Hepatocyte (in vitro differentiated cells): ENCODE results near the gene KRTAP3-1. TPM values are rescaled to one million over a fixed set of nuclear protein-coding genes. Genes with fewer than 3 reads are reported as not detected.
"Not testable (repeated sequence)": the region's sequence is repeated elsewhere in the genome, so short reads cannot be mapped to it uniquely, and the experiment has no call there.

ENCODE experiments used
- DNase-seq: peaks from one replicate; pipeline ENCODE4 v3.0.0-alpha.2; 2016; ENCODE audit warnings: low spot score
- H2AFZ ChIP-seq: fragments of 200-600 bp; sonication (generic); 2 replicates; pipeline ENCODE4 v1.6.0; 2016; ENCODE audit warnings: antibody characterized with exemption, mild to moderate bottlenecking
- H3K27ac ChIP-seq: fragments of 200-600 bp; sonication (generic); 2 replicates; pipeline ENCODE4 v1.5.1; 2016; ENCODE audit warnings: mild to moderate bottlenecking
- H3K27me3 ChIP-seq: fragments of 200-600 bp; sonication (generic); 2 replicates; pipeline ENCODE4 v1.6.1; 2016
- H3K36me3 ChIP-seq: fragments of 200-600 bp; sonication (generic); replicated peaks from 2 replicates; pipeline ENCODE4 v1.5.1; 2016; ENCODE audit warnings: low read depth; ENCODE audit not compliant: insufficient read depth
- H3K4me1 ChIP-seq: fragments of 200-600 bp; sonication (generic); 2 replicates; pipeline ENCODE4 v1.5.1; 2016; ENCODE audit warnings: mild to moderate bottlenecking, moderate library complexity; ENCODE audit not compliant: insufficient read depth
- H3K4me2 ChIP-seq: fragments of 200-600 bp; sonication (generic); 2 replicates; pipeline ENCODE4 v1.6.0; 2016
- H3K4me3 ChIP-seq: fragments of 200-600 bp; sonication (generic); 2 replicates; pipeline ENCODE4 v1.5.1; 2016; ENCODE audit warnings: mild to moderate bottlenecking
- H3K79me2 ChIP-seq: fragments of 200-600 bp; sonication (generic); 2 replicates; pipeline ENCODE4 v1.6.0; 2017; ENCODE audit warnings: mild to moderate bottlenecking
- H3K9me2 ChIP-seq: fragments of 200-600 bp; sonication (generic); replicated peaks from 2 replicates; pipeline ENCODE4 v1.6.0; 2017; ENCODE audit warnings: mild to moderate bottlenecking; ENCODE audit not compliant: insufficient read depth
- H3K9me3 ChIP-seq: fragments of 200-600 bp; sonication (generic); 2 replicates; pipeline ENCODE4 v1.5.1; 2016; ENCODE audit warnings: low read depth, mild to moderate bottlenecking
- H4K20me1 ChIP-seq: fragments of 200-600 bp; sonication (generic); 2 replicates; pipeline ENCODE4 v1.6.0; 2016; ENCODE audit warnings: mild to moderate bottlenecking; ENCODE audit not compliant: insufficient read depth, poor library complexity, severe bottlenecking
- EZH2 ChIP-seq: fragments of 200-600 bp; sonication (generic); IDR thresholded peaks from 2 replicates; pipeline ENCODE4 v1.6.1; 2016; ENCODE audit warnings: antibody characterized with exemption, mild to moderate bottlenecking, borderline replicate concordance
- EZH2phosphoT487 ChIP-seq: fragments of 200-600 bp; sonication (generic); IDR thresholded peaks from one replicate; pipeline ENCODE4 v1.6.1; 2018; ENCODE audit warnings: antibody characterized with exemption, mild to moderate bottlenecking, low read depth, moderate library complexity; ENCODE audit not compliant: unreplicated experiment, severe bottlenecking
- WGBS: methylation state at CpG from one replicate; pipeline ENCODE4 v1.1.6; 2016; ENCODE audit warnings: low lambda C conversion rate; ENCODE audit errors: missing lambda C conversion rate; 5-methylcytosine and 5-hydroxymethylcytosine counted together
- polyA plus RNA-seq: library from polyadenylated mRNA; unstranded; fragments of >200 nt; fragmentation: Nextera tagmentation; extraction: Ambion mirVana; gene quantifications from 2 replicates; pipeline ENCODE4 v1.2.1, GENCODE V29; 2016
- total RNA-seq: library from RNA; depleted of rRNA; stranded (reverse); fragments of >200 nt; gene quantifications from 2 replicates; pipeline ENCODE4 v1.2.3, GENCODE V29; 2014
- TF ChIP-seq, protein P1 (sequence below): fragments of 200-600 bp; sonication (generic); IDR thresholded peaks from 2 replicates; pipeline ENCODE4 v1.5.1; 2016; ENCODE audit warnings: antibody characterized with exemption, mild to moderate bottlenecking; ENCODE audit not compliant: poor library complexity

Gene KRTAP3-1
- total and polyA plus RNA-seq, 2 experiments from 2014 or later = 3.4 TPM; not detected in 1

DNA sequence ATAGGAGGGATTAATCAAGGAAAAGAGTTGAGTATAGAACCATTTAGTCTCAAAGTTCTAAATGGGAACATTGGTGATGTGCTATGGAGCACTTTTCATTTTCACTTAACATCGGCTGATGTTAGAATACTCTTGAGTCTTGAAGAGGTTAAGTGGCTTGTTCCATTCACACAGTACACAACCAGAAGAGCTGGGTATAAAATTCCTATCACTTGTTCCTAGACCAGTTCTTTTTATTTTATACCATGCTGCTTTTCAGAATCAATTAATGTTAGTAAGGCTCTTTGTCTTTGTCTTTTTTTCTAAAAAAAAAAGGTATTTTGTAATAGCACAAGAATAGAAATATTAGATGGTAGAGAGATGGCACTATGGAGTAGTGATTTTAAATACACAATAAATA lies 34.0 kb upstream of the KRTAP3-1 start:
- Histone ChIP-seq H3K4me3 (no peak overlapping the region), H3K79me2 (no peaks in the 10 kb centered on the region), H3K4me1 (peaks cover under 1% of the 10 kb centered on the region), H3K36me3 (no peaks in the 10 kb centered on the region), H3K9me2 (no peaks in the 10 kb centered on the region), H3K9me3 (no peaks in the 10 kb centered on the region), H4K20me1 (no peaks in the 10 kb centered on the region), H3K27ac (no peak overlapping the region), H2AFZ (no peak overlapping the region), H3K4me2 (no peak overlapping the region), H3K27me3 (no peaks in the 10 kb centered on the region)
- TF ChIP-seq, protein P1, sequence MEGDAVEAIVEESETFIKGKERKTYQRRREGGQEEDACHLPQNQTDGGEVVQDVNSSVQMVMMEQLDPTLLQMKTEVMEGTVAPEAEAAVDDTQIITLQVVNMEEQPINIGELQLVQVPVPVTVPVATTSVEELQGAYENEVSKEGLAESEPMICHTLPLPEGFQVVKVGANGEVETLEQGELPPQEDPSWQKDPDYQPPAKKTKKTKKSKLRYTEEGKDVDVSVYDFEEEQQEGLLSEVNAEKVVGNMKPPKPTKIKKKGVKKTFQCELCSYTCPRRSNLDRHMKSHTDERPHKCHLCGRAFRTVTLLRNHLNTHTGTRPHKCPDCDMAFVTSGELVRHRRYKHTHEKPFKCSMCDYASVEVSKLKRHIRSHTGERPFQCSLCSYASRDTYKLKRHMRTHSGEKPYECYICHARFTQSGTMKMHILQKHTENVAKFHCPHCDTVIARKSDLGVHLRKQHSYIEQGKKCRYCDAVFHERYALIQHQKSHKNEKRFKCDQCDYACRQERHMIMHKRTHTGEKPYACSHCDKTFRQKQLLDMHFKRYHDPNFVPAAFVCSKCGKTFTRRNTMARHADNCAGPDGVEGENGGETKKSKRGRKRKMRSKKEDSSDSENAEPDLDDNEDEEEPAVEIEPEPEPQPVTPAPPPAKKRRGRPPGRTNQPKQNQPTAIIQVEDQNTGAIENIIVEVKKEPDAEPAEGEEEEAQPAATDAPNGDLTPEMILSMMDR = no peak
- TF ChIP-seq EZH2phosphoT487 = no peak
- TF ChIP-seq EZH2 = no peak
- WGBS = 100% methylated on average over 1 of the region's 1 CpG
- DNase-seq = no peak

DNA sequence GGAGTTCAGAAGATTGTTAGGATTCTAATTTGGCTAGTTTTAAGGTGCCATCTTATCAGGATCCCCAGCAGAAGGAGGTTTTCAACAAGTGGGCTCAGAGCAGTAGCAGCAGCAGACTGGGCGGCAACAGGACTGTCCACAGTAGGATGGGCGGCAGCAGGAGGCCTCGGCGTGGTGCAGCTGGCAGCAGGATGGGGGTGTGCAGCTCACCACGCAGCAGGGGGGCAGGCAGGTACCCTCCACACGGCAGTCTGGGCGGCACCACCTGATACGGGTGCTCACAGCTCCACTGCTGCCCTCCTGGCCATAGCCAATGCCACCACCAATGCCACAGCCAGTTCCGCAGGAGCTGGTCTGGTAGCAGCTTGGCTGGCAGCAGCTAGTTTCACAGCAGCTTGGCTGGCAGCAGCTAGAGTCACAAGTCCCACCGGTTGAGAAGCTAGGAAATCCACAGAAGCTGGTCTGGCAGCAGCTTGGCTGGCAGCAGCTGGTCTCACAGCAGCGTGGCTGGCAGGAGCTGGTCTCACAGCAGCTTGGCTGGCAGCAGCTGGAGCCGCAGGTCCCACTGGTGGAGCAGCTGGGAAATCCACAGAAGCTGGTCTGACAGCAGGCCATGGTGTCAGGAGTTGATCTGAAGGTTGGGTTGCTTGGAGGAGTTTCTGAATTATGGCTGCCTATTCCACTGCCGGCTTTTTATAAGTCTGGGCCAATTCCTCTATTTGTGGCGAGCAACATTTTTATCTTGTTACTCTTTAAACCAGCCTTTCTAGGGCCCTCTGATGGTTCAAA lies 32.0 kb upstream of the KRTAP3-1 start, which contains the start of gene KRTAP1-1:
TSS of gene KRTAP1-1 (minus strand) at position 668 of the 789 bp plus-strand sequence. CDS start at position 615, 53 bp downstream.
- not testable (repeated sequence) for DNase-seq, H4K20me1 ChIP-seq, H2AFZ ChIP-seq, H3K4me3 ChIP-seq, H3K27me3 ChIP-seq, H3K36me3 ChIP-seq, H3K79me2 ChIP-seq, H3K9me2 ChIP-seq, H3K27ac ChIP-seq, H3K4me2 ChIP-seq, H3K9me3 ChIP-seq, H3K4me1 ChIP-seq
- 90% methylated on average over 14 of the region's 14 CpGs for WGBS

DNA sequence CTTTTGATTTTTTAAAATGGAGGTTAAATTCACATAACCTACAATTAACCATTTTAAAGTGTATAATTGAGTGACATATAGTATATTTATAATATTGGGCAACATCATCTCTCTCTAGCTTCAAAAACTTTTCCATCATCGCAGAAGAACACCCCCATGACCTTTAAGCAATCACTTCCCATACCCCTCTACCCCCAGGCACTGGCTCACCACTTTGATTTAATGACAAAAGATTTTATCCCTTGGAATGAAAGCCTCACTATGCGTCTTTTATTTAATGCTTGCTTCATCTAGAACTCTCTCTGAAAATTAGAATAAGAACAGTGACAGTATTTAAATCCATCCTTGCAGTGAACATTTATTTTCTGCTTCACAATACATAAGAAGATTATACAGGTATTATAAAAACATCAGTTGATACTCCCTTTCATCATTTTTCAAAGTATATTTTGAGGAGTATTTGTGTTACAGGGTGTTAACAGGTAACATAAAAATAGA lies 29.0 kb upstream of the KRTAP3-1 start:
- H3K79me2 ChIP-seq = no peaks in the 10 kb centered on the region
- no peak for DNase-seq

DNA sequence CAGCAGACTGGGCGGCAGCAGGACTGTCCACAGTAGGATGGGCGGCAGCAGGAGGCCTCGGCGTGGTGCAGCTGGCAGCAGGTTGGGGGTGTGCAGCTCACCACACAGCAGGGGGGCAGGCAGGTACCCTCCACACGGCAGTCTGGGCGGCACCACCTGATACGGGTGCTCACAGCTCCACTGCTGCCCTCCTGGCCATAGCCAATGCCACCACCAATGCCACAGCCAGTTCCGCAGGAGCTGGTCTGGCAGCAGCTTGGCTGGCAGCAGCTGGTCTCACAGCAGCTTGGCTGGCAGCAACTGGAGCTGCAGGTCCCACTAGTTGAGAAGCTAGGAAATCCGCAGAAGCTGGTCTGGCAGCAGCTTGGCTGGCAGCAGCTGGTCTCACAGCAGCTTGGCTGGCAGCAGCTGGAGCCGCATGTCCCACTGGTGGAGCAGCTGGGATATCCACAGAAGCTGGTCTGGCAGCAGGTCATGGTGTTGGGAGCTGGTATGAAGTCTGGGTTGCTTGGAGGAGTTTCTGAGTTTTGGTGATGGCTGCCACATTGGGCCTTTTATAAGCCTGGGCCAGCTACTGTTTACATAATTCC lies 25.5 kb upstream of the KRTAP3-1 start, which contains the start of gene KRTAP1-3:
TSS of gene KRTAP1-3 (minus strand) at position 529 of the 590 bp plus-strand sequence. CDS start at position 476, 53 bp downstream.
- H3K27me3 ChIP-seq, H3K79me2 ChIP-seq, H4K20me1 ChIP-seq, H3K27ac ChIP-seq, H3K9me3 ChIP-seq, H3K4me3 ChIP-seq, DNase-seq, H3K4me1 ChIP-seq, H3K4me2 ChIP-seq, H3K36me3 ChIP-seq, H3K9me2 ChIP-seq, H2AFZ ChIP-seq: not testable (repeated sequence)
- WGBS = 94% methylated on average over 9 of the region's 10 CpGs

More for the DNA sequence above, 29.0 kb upstream of the KRTAP3-1 start:
- no peaks in the 10 kb centered on the region for H3K36me3 ChIP-seq
- H3K9me3 ChIP-seq = no peaks in the 10 kb centered on the region
- 69% methylated on average over 2 of the region's 2 CpGs for WGBS
- no peak overlapping the region for H2AFZ ChIP-seq
- no peak overlapping the region for H3K27ac ChIP-seq
- no peak overlapping the region for H3K4me3 ChIP-seq
- no peaks in the 10 kb centered on the region for H4K20me1 ChIP-seq
- H3K9me2 ChIP-seq = no peaks in the 10 kb centered on the region
- TF ChIP-seq, protein P1 = no peak
- no peak for TF ChIP-seq EZH2
- TF ChIP-seq EZH2phosphoT487 = no peak
- no peaks in the 10 kb centered on the region for H3K4me1 ChIP-seq
- no peak overlapping the region for H3K4me2 ChIP-seq
- no peaks in the 10 kb centered on the region for H3K27me3 ChIP-seq
